Neural progenitor cell (in vitro differentiated cells): ENCODE results near the gene NXN.
"Not testable (repeated sequence)": the region's sequence is repeated elsewhere in the genome, so short reads cannot be mapped to it uniquely, and the experiment has no call there.

Experiments
- CTCF ChIP-seq: fragments of 200-600 bp; sonication (generic); IDR thresholded peaks from 2 replicates; pipeline ENCODE4 v1.5.1; 2017; ENCODE audit warnings: antibody characterized with exemption, mild to moderate bottlenecking
- EZH2 ChIP-seq: fragments of 200-600 bp; sonication (generic); IDR thresholded peaks from 2 replicates; pipeline ENCODE4 v1.6.1; 2017; ENCODE audit warnings: antibody characterized with exemption, mild to moderate bottlenecking, moderate library complexity

- not testable (repeated sequence) for TF ChIP-seq CTCF, EZH2
These were observed 112.3 kb downstream of the NXN start for GRCh38 chr17:867238-867637.
